GM12878 (cell line): ENCODE results near the gene SOX5. TPM values are rescaled to one million over a fixed set of nuclear protein-coding genes. Genes with fewer than 3 reads are reported as not detected.

Experiments
- ATAC-seq: fragments of 200-7000 bp; cut with Tn5 transposase; 3 replicates; pipeline ENCODE4 v1.9.1; 2020; ENCODE audit warnings: mild to moderate bottlenecking, moderate library complexity
- BruUV-seq: library from RNA; stranded (reverse); fragments of 400-500 nt; replicated peaks from 2 replicates; lab custom pipeline; 2021; lab: Mats Ljungman, UMichigan
- CTCF ChIA-PET: fragments of 300-600 bp; sonication (Branson Sonifier 250); formaldehyde crosslinking; extraction: SDS; loops from one replicate; lab custom pipeline; 2021; ENCODE audit warnings: inconsistent platforms; lab: Yijun Ruan, JAX
- POLR2A ChIA-PET: fragments of 350-600 bp; formaldehyde crosslinking; extraction: SDS; loops from one replicate; lab custom pipeline; 2021; ENCODE audit warnings: inconsistent platforms; lab: Charles Lee
- RAD21 ChIA-PET: fragments of 300-600 bp; sonication (Branson Sonifier 250); formaldehyde crosslinking; loops from one replicate; lab custom pipeline; 2023; ENCODE audit warnings: antibody characterized with exemption; ENCODE audit not compliant: unreplicated experiment; lab: Charles Lee
- SMC1A ChIA-PET: fragments of 300-600 bp; sonication (Branson Sonifier 250); formaldehyde crosslinking; loops from one replicate; lab custom pipeline; 2023; ENCODE audit not compliant: unreplicated experiment, uncharacterized antibody; lab: Charles Lee
- DNase-seq: peaks from one replicate; pipeline ENCODE4 v3.0.0-alpha.2; 2011; ENCODE audit warnings: low read depth, low spot score
- FAIRE-seq: peaks from 3 replicates; lab custom pipeline; 2011; peaks lifted over from hg19 to GRCh38; lab: Jason Lieb, UNC
- H2AFZ ChIP-seq: 2 replicates; pipeline ENCODE4 v1.6.0; 2011; ENCODE audit warnings: low read depth, low read length, control low read depth; ENCODE audit not compliant: control insufficient read depth
- H3K27ac ChIP-seq: 2 replicates; pipeline ENCODE4 v1.5.1; 2011; ENCODE audit warnings: control low read depth; ENCODE audit not compliant: control insufficient read depth, insufficient read depth
- H3K27me3 ChIP-seq, 2 experiments: replicated peaks in 1 of 2; 2 replicates each; pipeline versions ENCODE4 v1.6.0 to v1.6.1; 2011; ENCODE audit warnings: low read length in 1 of 2; ENCODE audit not compliant: control insufficient read depth in 2 of 2, insufficient read depth in 2 of 2
- H3K36me3 ChIP-seq, 2 experiments: 2 replicates each; pipeline ENCODE4 v1.5.1; 2011; ENCODE audit warnings: low read length in 1 of 2; ENCODE audit not compliant: control insufficient read depth in 2 of 2, insufficient read depth in 2 of 2
- H3K4me1 ChIP-seq: 2 replicates; pipeline ENCODE4 v1.6.1; 2011; ENCODE audit warnings: mild to moderate bottlenecking, low read length, moderate library complexity, mixed read lengths; ENCODE audit not compliant: control insufficient read depth, insufficient read depth
- H3K4me2 ChIP-seq: 2 replicates; pipeline ENCODE4 v1.6.0; 2011; ENCODE audit warnings: control low read depth; ENCODE audit not compliant: control insufficient read depth, insufficient read depth
- H3K4me3 ChIP-seq: fragments of 200-600 bp; sonication (generic); 2 replicates; pipeline ENCODE4 v1.5.1; 2016
- H3K79me2 ChIP-seq: 2 replicates; pipeline ENCODE4 v1.6.0; 2011; ENCODE audit warnings: low read length; ENCODE audit not compliant: control insufficient read depth, insufficient read depth
- H3K9ac ChIP-seq: 2 replicates; pipeline ENCODE4 v1.8.0; 2011; ENCODE audit warnings: low read length, control low read depth, mixed read lengths; ENCODE audit not compliant: control insufficient read depth, insufficient read depth
- H3K9me3 ChIP-seq: replicated peaks from 3 replicates; pipeline ENCODE4 v1.5.1; 2011; ENCODE audit warnings: mild to moderate bottlenecking, low read length; ENCODE audit not compliant: control insufficient read depth, insufficient read depth
- H4K20me1 ChIP-seq: 2 replicates; pipeline ENCODE4 v1.6.0; 2011; ENCODE audit not compliant: control insufficient read depth, insufficient read depth
- ATF2 ChIP-seq: IDR thresholded peaks from 2 replicates; pipeline ENCODE4 v1.6.1; 2012; ENCODE audit warnings: low read length, inconsistent platforms
- CBX3 ChIP-seq: fragments of 200-600 bp; sonication (generic); IDR thresholded peaks from 2 replicates; pipeline ENCODE4 v1.6.1; 2016; ENCODE audit warnings: low read depth, borderline replicate concordance
- CEBPB ChIP-seq, 2 experiments: fragments of 150-350 bp in 1 of 2; IDR thresholded peaks; 2 replicates each; pipeline ENCODE4 v1.6.1; 2012 to 2014; ENCODE audit warnings: low read depth in 2 of 2, low read length in 2 of 2, borderline replicate concordance in 1 of 2, inconsistent platforms in 1 of 2
- ZBTB40 ChIP-seq: fragments of 450-650 bp; IDR thresholded peaks from 2 replicates; pipeline ENCODE4 v1.6.1; 2016; ENCODE audit warnings: mild to moderate bottlenecking, moderate library complexity, borderline replicate concordance
- WGBS: methylation state at CpG from one replicate; pipeline ENCODE4 v1.1.6; 2016; ENCODE audit warnings: low lambda C conversion rate; ENCODE audit not compliant: insufficient replicate concordance, insufficient coverage; ENCODE audit errors: missing lambda C conversion rate; 5-methylcytosine and 5-hydroxymethylcytosine counted together
- in situ Hi-C: fragments of 300-500 bp; cut with MboI; formaldehyde crosslinking; loops from 9 replicates; pipeline ENCODE4 v1.14.3; 2018; ENCODE audit warnings: mixed read lengths
- intact Hi-C: fragments of 100-400 bp; cut with micrococcal nuclease; formaldehyde crosslinking; loops from one replicate; pipeline ENCODE4 v1.14.2; 2022; ENCODE audit not compliant: unreplicated experiment
- polyA plus RNA-seq, 11 experiments: library from polyadenylated mRNA; depleted of rRNA in 4 of 11; unstranded in 6 of 11; stranded (reverse) in 5 of 11; fragments of >200 nt; fragmentation: Nextera tagmentation in 4 of 11; fragmentation: Illumina TruSeq in 1 of 11; extraction: Ambion mirVana in 4 of 11; extraction: Trizol in 1 of 11; gene quantifications; 1 replicate in 1 of 11; 2 replicates in 10 of 11; pipeline versions ENCODE4 v1.2.1 to v1.2.3, GENCODE V29; 2011 to 2016; ENCODE audit warnings: inconsistent platforms in 2 of 11, missing spikeins in 2 of 11, low read depth in 1 of 11
- total RNA-seq, 4 experiments: library from RNA; depleted of rRNA in 3 of 4; stranded (reverse); fragments of >200 nt in 3 of 4; fragmentation: Illumina TruSeq in 1 of 4; extraction: Trizol in 1 of 4; gene quantifications; 2 replicates each; pipeline versions ENCODE4 v1.2.1 to v1.2.3, GENCODE V29; 2013 to 2021

SOX5 gene
- total and polyA plus RNA-seq, 10 of the 15 experiments (the other 5 are each of a cell fraction or from before 2014, with no cell fraction given) = 0.08 to 1.0 (median 0.24) TPM

GRCh38 chr12:23533699-23534098 lies 415.8 kb downstream of the SOX5 start:
- no peak for FAIRE-seq

More at GRCh38 chr12:23533699-23534098, 415.8 kb downstream of the SOX5 start:
- DNase-seq (no peak), ATAC-seq (no peak)
- POLR2A ChIA-PET = no interaction called here
- Histone ChIP-seq H3K9ac (no peak overlapping the region), H3K27ac (no peak overlapping the region), H3K36me3 (no peaks in the 10 kb centered on the region), H3K9me3 (no peaks in the 10 kb centered on the region), H3K79me2 (no peaks in the 10 kb centered on the region), H3K4me3 (no peak overlapping the region), H2AFZ (no peak overlapping the region), H4K20me1 (no peaks in the 10 kb centered on the region), H3K4me1 (peaks cover 4% of the 10 kb centered on the region; the same call in 1 of the 2 replicates), H3K27me3 (no peaks in the 10 kb centered on the region), H3K4me2 (no peak overlapping the region)
- intact Hi-C loops (no loop called here), in situ Hi-C loops (no loop called here)
- WGBS = 100% methylated on average over 1 of the region's 1 CpG
- CTCF ChIA-PET = no interaction called here
- SMC1A ChIA-PET = interaction anchor here (0.6 kb wide), 1 partner anchor 167 kb away, joined by 4 read pairs; no protein-coding TSS in a partner anchor
- RAD21 ChIA-PET = no interaction called here
- TF ChIP-seq ZBTB40 (peak; percentile 17; the same call in 1 of the 2 replicates), CEBPB (IDR thresholded peaks at IDR 0.05; ENCODE audit: borderline replicate concordance in 1 of 2, low read depth in 2 of 2, low read length in 2 of 2) (no peak), ATF2 (no peak), CBX3 (no peak)
- no TSS peak for BruUV-seq
